Measurements from ENCODE around the gene ZNF324B. TPM values are rescaled to one million over a fixed set of nuclear protein-coding genes. Genes with fewer than 3 reads are reported as not detected.
"Not testable (repeated sequence)": the region's sequence is repeated elsewhere in the genome, so short reads cannot be mapped to it uniquely, and the experiment has no call there.

Gene ZNF324B
- total RNA-seq, 5 donors from 2014 or later (not counting 1 experiment from before 2014, with no cell fraction given) = 9.5 to 17.2 (median 15.7) TPM

- peaks cover 4 to 21% of the 10 kb centered on the region in 2 experiments for H3K4me1 ChIP-seq (ENCODE audit: control insufficient read depth in 1 of 2, extremely low read depth in 1 of 2, insufficient read depth in 2 of 2, low read length in 2 of 2)
- CTCF ChIA-PET = no interaction called here
- H3K27ac Mint-ChIP-seq = peak within 1 kb of the TSS; percentile 50 to 71
- H3K36me3 ChIP-seq (ENCODE audit: control insufficient read depth in 2 of 2, extremely low read depth in 1 of 2, insufficient read depth in 1 of 2, low read length in 1 of 2) = peaks cover 4 to 19% of the 10 kb centered on the region in 2 donors
- peak within 1 kb of the TSS; percentile 61 to 64 for H3K4me3 ChIP-seq (ENCODE audit: control insufficient read depth in 1 of 2, extremely low read depth in 1 of 2, low read length in 1 of 2)
- H3K4me1 Mint-ChIP-seq = peaks cover 17 to 26% (median 23%) of the 10 kb centered on the region in 3 donors
- WGBS (ENCODE audit: insufficient coverage) = under 1% methylated on average over 90 of the region's 92 CpGs
- no peaks in the 10 kb centered on the region for H3K27me3 Mint-ChIP-seq
- peaks cover 0 to 5% of the 10 kb centered on the region in 2 experiments for H3K27me3 ChIP-seq (replicated peaks in 1 of 2; ENCODE audit: control insufficient read depth in 2 of 2, extremely low read depth in 1 of 2, insufficient read depth in 2 of 2, low read length in 1 of 2)
- DNase-seq = peak; percentile 92 to 98 (median 97)
- peaks cover 8% of the 10 kb centered on the region for H3K36me3 Mint-ChIP-seq
- peak within 1 kb of the TSS; percentile 55 for H3K27ac ChIP-seq (ENCODE audit: low read length)
- POLR2A ChIA-PET = no interaction called here
- ATAC-seq (replicated peaks in 1 of 4) = peak; percentile 97 to 99 (median 98)
- H3K4me3 Mint-ChIP-seq = peak within 1 kb of the TSS; percentile 76 to 87 (median 86)
- no peaks in the 10 kb centered on the region for H3K9me3 ChIP-seq
- H3K9me3 Mint-ChIP-seq = no peaks in the 10 kb centered on the region
Measured at GRCh38 chr19:58466760-58467589, 15.6 kb downstream of the ZNF324B start, which contains the start of gene ZNF324. TSS of gene ZNF324 (plus strand) at chr19:58467080. CDS start at chr19:58469186, 2,106 bp downstream.

GRCh38 chr19:58468216-58468839, 16.9 kb downstream of the ZNF324B start:
- Mint-ChIP-seq H3K36me3 (peaks cover 14% of the 10 kb centered on the region), H3K4me3 (peak overlapping the region; percentile 76 to 87 (median 86)), H3K27me3 (no peaks in the 10 kb centered on the region), H3K27ac (peak overlapping the region; percentile 1 to 50), H3K9me3 (no peaks in the 10 kb centered on the region), H3K4me1 (peaks cover 17 to 26% (median 23%) of the 10 kb centered on the region in 3 donors)
- ATAC-seq (replicated peaks in 1 of 4) (no peak), DNase-seq (no peak)
- no peak overlapping the region for H3K4me3 ChIP-seq (ENCODE audit: control insufficient read depth in 1 of 2, extremely low read depth in 1 of 2, low read length in 1 of 2)
- POLR2A ChIA-PET = no interaction called here
- WGBS (ENCODE audit: insufficient coverage) = 77% methylated on average over 5 of the region's 5 CpGs
- H3K27ac ChIP-seq (ENCODE audit: low read length) = no peak overlapping the region
- H3K4me1 ChIP-seq (ENCODE audit: control insufficient read depth in 1 of 2, extremely low read depth in 1 of 2, insufficient read depth in 2 of 2, low read length in 2 of 2) = peaks cover 4 to 21% of the 10 kb centered on the region in 2 experiments
- no peaks in the 10 kb centered on the region for H3K9me3 ChIP-seq
- H3K36me3 ChIP-seq (ENCODE audit: control insufficient read depth in 2 of 2, extremely low read depth in 1 of 2, insufficient read depth in 1 of 2, low read length in 1 of 2) = peaks cover 7 to 30% of the 10 kb centered on the region in 2 donors
- CTCF ChIA-PET = interaction anchor here in 1 of 2 donors (1.2 kb wide), 1 partner anchor 9 kb away, joined by 4 read pairs; no protein-coding TSS in a partner anchor
- H3K27me3 ChIP-seq (replicated peaks in 1 of 2; ENCODE audit: control insufficient read depth in 2 of 2, extremely low read depth in 1 of 2, insufficient read depth in 2 of 2, low read length in 1 of 2) = peaks cover 0 to 5% of the 10 kb centered on the region in 2 experiments

- peaks cover 0 to 5% of the 10 kb centered on the region in 2 experiments for H3K27me3 ChIP-seq (replicated peaks in 1 of 2; ENCODE audit: control insufficient read depth in 2 of 2, extremely low read depth in 1 of 2, insufficient read depth in 2 of 2, low read length in 1 of 2)
- DNase-seq (no peak), ATAC-seq (replicated peaks in 1 of 4) (no peak)
- ChIA-PET POLR2A (no interaction called here), CTCF (interaction anchor here in 1 of 2 donors (1.2 kb wide), 1 partner anchor 11 kb away, joined by 4 read pairs; no protein-coding TSS in a partner anchor)
- H3K36me3 ChIP-seq (ENCODE audit: control insufficient read depth in 2 of 2, extremely low read depth in 1 of 2, insufficient read depth in 1 of 2, low read length in 1 of 2) = peaks cover 7 to 30% of the 10 kb centered on the region in 2 donors
- Mint-ChIP-seq H3K4me1 (peaks cover 17 to 31% (median 23%) of the 10 kb centered on the region in 3 donors), H3K9me3 (no peaks in the 10 kb centered on the region), H3K36me3 (peaks cover 14% of the 10 kb centered on the region), H3K27ac (no peak overlapping the region), H3K27me3 (no peaks in the 10 kb centered on the region), H3K4me3 (peak overlapping the region; percentile 17 to 87 (median 86))
- peaks cover 4 to 21% of the 10 kb centered on the region in 2 experiments for H3K4me1 ChIP-seq (ENCODE audit: control insufficient read depth in 1 of 2, extremely low read depth in 1 of 2, insufficient read depth in 2 of 2, low read length in 2 of 2)
- H3K4me3 ChIP-seq (ENCODE audit: control insufficient read depth in 1 of 2, extremely low read depth in 1 of 2, low read length in 1 of 2) = no peak overlapping the region
- 93% methylated on average over 13 of the region's 17 CpGs for WGBS (ENCODE audit: insufficient coverage)
- H3K9me3 ChIP-seq = no peaks in the 10 kb centered on the region
- no peak overlapping the region for H3K27ac ChIP-seq (ENCODE audit: low read length)
Measured at GRCh38 chr19:58469241-58470013, 18.0 kb downstream of the ZNF324B start.

GRCh38 chr19:58470837-58471543, 19.6 kb downstream of the ZNF324B start:
- H3K27ac Mint-ChIP-seq; H3K27me3 Mint-ChIP-seq; CTCF ChIA-PET; H3K9me3 ChIP-seq; ATAC-seq (replicated peaks in 1 of 4); DNase-seq; POLR2A ChIA-PET; H3K27ac ChIP-seq (ENCODE audit: low read length); H3K27me3 ChIP-seq (replicated peaks in 1 of 2; ENCODE audit: control insufficient read depth in 2 of 2, extremely low read depth in 1 of 2, insufficient read depth in 2 of 2, low read length in 1 of 2); H3K4me3 Mint-ChIP-seq; H3K9me3 Mint-ChIP-seq; H3K4me3 ChIP-seq (ENCODE audit: control insufficient read depth in 1 of 2, extremely low read depth in 1 of 2, low read length in 1 of 2): not testable (repeated sequence)
- Mint-ChIP-seq H3K36me3 (peaks cover 14% of the 10 kb centered on the region), H3K4me1 (peaks cover 25 to 40% (median 31%) of the 10 kb centered on the region in 3 donors)
- WGBS (ENCODE audit: insufficient coverage) = 97% methylated on average over 14 of the region's 53 CpGs
- Histone ChIP-seq H3K4me1 (ENCODE audit: control insufficient read depth in 1 of 2, extremely low read depth in 1 of 2, insufficient read depth in 2 of 2, low read length in 2 of 2) (peaks cover 4 to 32% of the 10 kb centered on the region in 2 experiments), H3K36me3 (ENCODE audit: control insufficient read depth in 2 of 2, extremely low read depth in 1 of 2, insufficient read depth in 1 of 2, low read length in 1 of 2) (peaks cover 7 to 30% of the 10 kb centered on the region in 2 donors)

- DNase-seq = no peak
- peaks cover 28 to 39% (median 29%) of the 10 kb centered on the region in 3 donors for H3K4me1 Mint-ChIP-seq
- no peak overlapping the region for H3K4me3 Mint-ChIP-seq
- no peaks in the 10 kb centered on the region for H3K9me3 ChIP-seq
- ATAC-seq (replicated peaks in 1 of 4) = no peak
- H3K27ac ChIP-seq (ENCODE audit: low read length) = no peak overlapping the region
- H3K27ac Mint-ChIP-seq = no peak overlapping the region
- ChIA-PET CTCF (no interaction called here), POLR2A (no interaction called here)
- no peak overlapping the region for H3K4me3 ChIP-seq (ENCODE audit: control insufficient read depth in 1 of 2, extremely low read depth in 1 of 2, low read length in 1 of 2)
- H3K9me3 Mint-ChIP-seq = no peaks in the 10 kb centered on the region
- H3K36me3 Mint-ChIP-seq = peaks cover 14% of the 10 kb centered on the region
- H3K36me3 ChIP-seq (ENCODE audit: control insufficient read depth in 2 of 2, extremely low read depth in 1 of 2, insufficient read depth in 1 of 2, low read length in 1 of 2) = peaks cover 7 to 30% of the 10 kb centered on the region in 2 donors
- no peaks in the 10 kb centered on the region for H3K27me3 Mint-ChIP-seq
- peaks cover 0 to 33% of the 10 kb centered on the region in 2 experiments for H3K4me1 ChIP-seq (ENCODE audit: control insufficient read depth in 1 of 2, extremely low read depth in 1 of 2, insufficient read depth in 2 of 2, low read length in 2 of 2)
- no peaks in the 10 kb centered on the region for H3K27me3 ChIP-seq (replicated peaks in 1 of 2; ENCODE audit: control insufficient read depth in 2 of 2, extremely low read depth in 1 of 2, insufficient read depth in 2 of 2, low read length in 1 of 2)
- WGBS (ENCODE audit: insufficient coverage) = 96% methylated on average over 32 of the region's 39 CpGs
Measured at GRCh38 chr19:58471736-58472135, 20.3 kb downstream of the ZNF324B start.
